ENCODE measurements around the gene ZNF664.
"Not testable (repeated sequence)": the region's sequence is repeated elsewhere in the genome, so short reads cannot be mapped to it uniquely, and the experiment has no call there.

ZNF664 gene

GRCh38 chr12:123941624-123942237, 31.3 kb upstream of the ZNF664 start:
- no peak for DNase-seq (ENCODE audit: low read depth in 2 of 2)

GRCh38 chr12:123942238-123942653, 30.8 kb upstream of the ZNF664 start:
- no peak for DNase-seq (ENCODE audit: low read depth in 2 of 2)

GRCh38 chr12:123942911-123943648, 29.9 kb upstream of the ZNF664 start:
- no peak for DNase-seq (ENCODE audit: low read depth in 2 of 2)

GRCh38 chr12:123943816-123944215, 29.2 kb upstream of the ZNF664 start:
- DNase-seq (ENCODE audit: low read depth in 2 of 2) = no peak

GRCh38 chr12:123944696-123945095, 28.3 kb upstream of the ZNF664 start:
- no peak for DNase-seq (ENCODE audit: low read depth in 2 of 2)

- no peak for DNase-seq (ENCODE audit: low read depth in 2 of 2)
Measured at GRCh38 chr12:123945287-123946151, 27.5 kb upstream of the ZNF664 start.

- no peak for DNase-seq (ENCODE audit: low read depth in 2 of 2)
Measured at GRCh38 chr12:123946152-123946515, 26.9 kb upstream of the ZNF664 start.

GRCh38 chr12:123946516-123947505, 26.2 kb upstream of the ZNF664 start:
- not testable (repeated sequence) for DNase-seq (ENCODE audit: low read depth in 2 of 2)

GRCh38 chr12:123947531-123947930, 25.5 kb upstream of the ZNF664 start:
- DNase-seq (ENCODE audit: low read depth in 2 of 2) = not testable (repeated sequence)

- DNase-seq (ENCODE audit: low read depth in 2 of 2) = no peak
Measured at GRCh38 chr12:123948401-123948795, 24.6 kb upstream of the ZNF664 start.

- DNase-seq (ENCODE audit: low read depth in 2 of 2) = no peak
Measured at GRCh38 chr12:123948796-123949769, 23.9 kb upstream of the ZNF664 start.

GRCh38 chr12:123949770-123950165, 23.2 kb upstream of the ZNF664 start:
- DNase-seq (ENCODE audit: low read depth in 2 of 2) = no peak

GRCh38 chr12:123950476-123951349, 22.3 kb upstream of the ZNF664 start:
- no peak for DNase-seq (ENCODE audit: low read depth in 2 of 2)

GRCh38 chr12:123951467-123951866, 21.5 kb upstream of the ZNF664 start:
- DNase-seq (ENCODE audit: low read depth in 2 of 2) = no peak

GRCh38 chr12:123952037-123952436, 21.0 kb upstream of the ZNF664 start:
- DNase-seq (ENCODE audit: low read depth in 2 of 2) = no peak

- no peak for DNase-seq (ENCODE audit: low read depth in 2 of 2)
Measured at GRCh38 chr12:123954647-123955350, 18.2 kb upstream of the ZNF664 start.

GRCh38 chr12:123956249-123956648, 16.8 kb upstream of the ZNF664 start:
- DNase-seq (ENCODE audit: low read depth in 2 of 2) = no peak

- no peak for DNase-seq (ENCODE audit: low read depth in 2 of 2)
Measured at GRCh38 chr12:123957196-123957595, 15.8 kb upstream of the ZNF664 start.

- DNase-seq (ENCODE audit: low read depth in 2 of 2) = no peak
Measured at GRCh38 chr12:123958462-123958861, 14.6 kb upstream of the ZNF664 start.
